ENCODE data around the gene PRB4.
"Not testable (repeated sequence)": the region's sequence is repeated elsewhere in the genome, so short reads cannot be mapped to it uniquely, and the experiment has no call there.

PRB4 gene

DNA sequence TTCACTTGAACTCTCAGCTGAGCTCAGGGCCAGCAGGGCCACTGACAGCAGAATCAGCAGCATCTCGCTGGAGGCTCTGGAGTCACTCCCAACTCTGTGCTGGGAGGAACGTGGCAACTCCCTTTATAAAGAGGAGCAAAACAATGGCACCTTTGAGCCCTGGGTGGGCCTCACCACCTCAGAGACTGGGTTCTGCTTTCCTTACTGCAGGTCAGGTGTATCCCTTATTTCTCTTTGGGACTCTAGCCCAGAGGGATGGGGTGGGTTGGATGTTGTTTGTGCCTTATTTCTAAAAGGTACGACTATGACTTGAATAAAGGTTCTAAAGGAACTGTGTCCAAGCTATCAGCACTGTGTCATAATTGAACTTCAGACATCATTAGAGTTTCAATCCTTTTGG, at the start of gene PRB4:
PRB4 (minus strand) TSS at position 101 of the 400 bp plus-strand sequence; CDS start at position 63, 38 bp downstream.
- DNase-seq (ENCODE audit: low spot score) = no peak

DNA sequence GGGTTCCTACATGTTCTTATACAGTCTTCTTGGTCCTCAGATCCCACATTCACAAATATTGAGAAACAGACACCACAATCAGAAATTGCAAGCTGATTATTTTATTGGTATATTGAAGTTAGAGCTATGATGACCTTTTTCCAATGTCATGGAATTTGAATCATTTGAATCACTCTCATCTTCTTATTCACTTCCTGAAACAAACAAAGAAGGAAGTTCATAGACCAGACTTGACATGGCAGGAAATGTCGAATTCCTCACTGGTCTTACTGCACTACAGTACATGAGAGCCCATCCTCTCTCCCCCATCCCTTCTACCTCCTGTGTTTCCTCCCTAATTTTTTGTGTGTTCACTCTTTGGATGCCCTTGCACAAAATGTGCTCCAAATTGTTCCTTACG, 41.5 kb upstream of the PRB4 start:
- not testable (repeated sequence) for DNase-seq (ENCODE audit: low spot score)

- no peak for DNase-seq (ENCODE audit: low spot score)
These were observed 38.2 kb upstream of the PRB4 start for GRCh38 chr12:11348439-11348838.

- no peak for DNase-seq (ENCODE audit: low spot score)
These were observed 37.6 kb upstream of the PRB4 start for GRCh38 chr12:11347810-11348209.

DNA sequence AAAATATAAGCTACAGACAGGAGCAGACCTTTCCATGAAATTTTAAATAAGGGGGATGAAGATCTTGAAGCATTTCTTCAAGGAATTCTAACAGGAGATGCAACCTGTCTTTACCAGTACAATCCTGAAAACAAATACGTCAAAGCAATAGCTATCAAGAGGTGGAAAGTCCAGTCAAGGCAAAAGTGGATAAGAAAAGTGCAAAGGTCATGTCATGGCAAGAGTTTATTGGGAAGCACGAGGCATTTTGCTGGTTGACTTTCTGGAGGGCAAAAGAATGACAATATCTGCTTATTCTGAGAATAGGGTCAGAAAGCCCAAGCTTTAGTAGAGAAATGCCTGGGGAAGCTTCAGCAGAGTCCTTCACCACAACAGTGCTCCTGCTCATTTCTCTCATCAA, 34.3 kb upstream of the PRB4 start:
- DNase-seq (ENCODE audit: low spot score) = no peak

- DNase-seq (ENCODE audit: low spot score) = no peak
These were observed 14.2 kb upstream of the PRB4 start for GRCh38 chr12:11324426-11324825.

DNA sequence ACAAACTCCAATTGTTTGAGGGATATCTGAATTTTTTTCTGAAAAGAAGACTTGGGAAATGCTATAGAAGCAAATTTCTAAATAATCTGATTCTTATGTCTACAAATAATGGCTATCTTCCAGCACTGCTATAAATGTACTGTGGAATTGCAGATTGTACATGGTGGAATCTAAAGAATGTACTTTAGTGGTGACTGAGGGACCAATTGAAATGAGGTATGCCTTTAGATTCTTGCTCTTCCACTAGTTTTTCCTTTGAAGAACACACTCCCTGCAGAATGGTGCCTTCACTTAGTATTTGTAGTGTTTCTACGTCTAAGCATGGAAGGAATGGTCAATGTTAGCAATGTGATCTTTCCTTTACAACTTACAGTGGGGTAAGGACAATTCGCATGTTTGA, 11.7 kb upstream of the PRB4 start:
- DNase-seq (ENCODE audit: low spot score) = no peak

DNA sequence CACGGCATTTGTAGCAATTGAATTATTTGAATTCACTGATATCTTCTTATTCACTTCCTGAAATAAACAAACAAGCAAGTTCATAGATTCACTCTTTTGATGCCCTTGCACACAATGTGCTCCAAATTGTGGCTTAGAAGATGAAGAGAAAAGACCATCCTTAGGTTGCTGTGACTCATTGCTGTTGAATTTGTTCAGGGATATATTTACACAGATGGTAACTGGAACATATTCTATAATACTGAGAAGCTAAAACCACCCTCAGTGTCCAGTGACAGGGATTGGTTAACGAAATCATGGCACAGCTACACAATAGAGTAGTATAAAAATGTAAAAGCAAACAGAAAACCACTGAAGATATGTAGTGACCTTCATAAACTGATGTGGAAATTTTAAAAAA, 3.1 kb downstream of the PRB4 start:
- no peak for DNase-seq (ENCODE audit: low spot score)

- DNase-seq (ENCODE audit: low spot score) = no peak
These were observed 36.8 kb downstream of the PRB4 start for GRCh38 chr12:11273449-11273848.

- DNase-seq (ENCODE audit: low spot score) = no peak
These were observed 40.6 kb downstream of the PRB4 start, which contains the start of gene PRB3 for GRCh38 chr12:11269607-11270006. Gene PRB3 (minus strand): TSS chr12:11269707. CDS start chr12:11269669, 38 bp downstream.

DNA sequence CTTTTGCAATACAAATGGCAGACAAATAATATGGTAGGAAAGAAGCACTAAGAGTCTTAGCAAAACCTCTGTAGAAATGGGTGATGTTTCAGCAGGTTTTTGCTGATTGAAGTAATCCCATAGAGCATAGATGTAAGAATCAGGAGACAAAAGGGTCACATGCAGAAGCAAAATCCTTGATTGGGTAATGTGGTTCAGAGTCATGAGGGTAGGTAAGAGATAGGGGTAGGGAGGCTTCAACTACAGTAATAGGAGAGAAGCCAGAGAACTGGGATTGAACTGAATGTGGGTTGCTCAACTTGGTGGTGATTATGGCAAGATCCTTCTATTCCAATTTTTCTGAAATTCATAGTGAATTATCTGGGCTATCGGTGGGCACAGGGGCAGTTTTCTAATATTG, 45.7 kb downstream of the PRB4 start:
- no peak for DNase-seq (ENCODE audit: low spot score)
